ENCODE results near the gene CT47C1.

Gene CT47C1

GRCh38 chrX:119093991-119094735 is 21.4 kb downstream of the CT47C1 start:
- TF ChIP-seq CTCF (IDR thresholded peaks at IDR 0.05; ENCODE audit: low read depth, low read length): no peak
- DNase-seq (ENCODE audit: low read depth in 2 of 2): peak in 1 of 2 donors; percentile 3
- H3K4me3 ChIP-seq (replicated peaks in 1 of 2; ENCODE audit: low read depth in 2 of 2, low read length in 2 of 2): no peak overlapping the region

- TF ChIP-seq CTCF (IDR thresholded peaks at IDR 0.05; ENCODE audit: low read depth, low read length): no peak
- H3K4me3 ChIP-seq (replicated peaks in 1 of 2; ENCODE audit: low read depth in 2 of 2, low read length in 2 of 2): no peak overlapping the region
- no peak for DNase-seq (ENCODE audit: low read depth in 2 of 2)
Observed at GRCh38 chrX:119094819-119095218, 22.0 kb downstream of the CT47C1 start.

GRCh38 chrX:119095936-119096335 is 23.1 kb downstream of the CT47C1 start:
- DNase-seq (ENCODE audit: low read depth in 2 of 2): no peak
- H3K4me3 ChIP-seq (replicated peaks in 1 of 2; ENCODE audit: low read depth in 2 of 2, low read length in 2 of 2): no peak overlapping the region
- TF ChIP-seq CTCF (IDR thresholded peaks at IDR 0.05; ENCODE audit: low read depth, low read length): no peak

- no peak overlapping the region for H3K4me3 ChIP-seq (replicated peaks in 1 of 2; ENCODE audit: low read depth in 2 of 2, low read length in 2 of 2)
- TF ChIP-seq CTCF (IDR thresholded peaks at IDR 0.05; ENCODE audit: low read depth, low read length): no peak
- DNase-seq (ENCODE audit: low read depth in 2 of 2): no peak
Observed at GRCh38 chrX:119101168-119101567, 28.4 kb downstream of the CT47C1 start.

- peak; percentile 5 to 14 for DNase-seq (ENCODE audit: low read depth in 2 of 2)
Observed at GRCh38 chrX:119105826-119106225, 33.0 kb downstream of the CT47C1 start.

GRCh38 chrX:119107206-119107605 is 34.4 kb downstream of the CT47C1 start:
- no peak overlapping the region for H3K4me3 ChIP-seq (replicated peaks in 1 of 2; ENCODE audit: low read depth in 2 of 2, low read length in 2 of 2)
- DNase-seq (ENCODE audit: low read depth in 2 of 2): no peak
- TF ChIP-seq CTCF (IDR thresholded peaks at IDR 0.05; ENCODE audit: low read depth, low read length): no peak

More at GRCh38 chrX:119105826-119106225, 33.0 kb downstream of the CT47C1 start:
- TF ChIP-seq CTCF (IDR thresholded peaks at IDR 0.05; ENCODE audit: low read depth, low read length): no peak
- no peak overlapping the region for H3K4me3 ChIP-seq (replicated peaks in 1 of 2; ENCODE audit: low read depth in 2 of 2, low read length in 2 of 2)
